ENCODE measurements around the gene RACGAP1.

GRCh38 chr12:50052544-50052943 lies 27.2 kb upstream of the RACGAP1 start:
- TF ChIP-seq GATA3 (IDR thresholded peaks at IDR 0.05; ENCODE audit: low read depth, low read length): no peak
- no peak for TF ChIP-seq GATA2 (IDR thresholded peaks at IDR 0.05; ENCODE audit: low read depth, low read length)

All from SH-SY5Y (cell line).